SU-DHL-6 (cell line): ENCODE results near the gene FBXW8.

Experiments used
- CTCF ChIP-seq: fragments of 200-600 bp; sonication (generic); IDR thresholded peaks from one replicate; pipeline ENCODE4 v1.5.1; 2017; ENCODE audit warnings: antibody characterized with exemption, mild to moderate bottlenecking, low read length, moderate library complexity; ENCODE audit not compliant: insufficient read depth, poor library complexity, severe bottlenecking
- EZH2phosphoT487 ChIP-seq: fragments of 200-600 bp; sonication (generic), shearing (Covaris generic); conservative IDR thresholded peaks from 2 replicates; pipeline ENCODE4 v1.6.1; 2018; ENCODE audit warnings: mild to moderate bottlenecking, antibody characterized with exemption, low read length, moderate library complexity, mixed read lengths

GRCh38 chr12:117045160-117046010 lies 134.6 kb downstream of the FBXW8 start:
- no peak for TF ChIP-seq CTCF
- no peak for TF ChIP-seq EZH2phosphoT487
